Left lung (tissue), 10 donors: ENCODE data around the gene PPFIA3. TPM values are rescaled to one million over a fixed set of nuclear protein-coding genes. Genes with fewer than 3 reads are reported as not detected.
"Not testable (repeated sequence)": the region's sequence is repeated elsewhere in the genome, so short reads cannot be mapped to it uniquely, and the experiment has no call there.

Source experiments
- ATAC-seq: fragments of 200-7000 bp; cut with Tn5 transposase; one replicate; pipeline ENCODE4 v1.9.1; 2020; ENCODE audit warnings: moderate library complexity
- DNase-seq, 4 donors: peaks; one replicate each; pipeline ENCODE4 v3.0.0-alpha.2; 2013 to 2020
- H3K27ac ChIP-seq, 2 donors: fragments of 200-600 bp; sonication (generic) in 1 of 2; one replicate each; pipeline versions ENCODE4 v1.5.0 to v1.8.0; 2020 to 2021
- H3K27me3 ChIP-seq, 2 donors: fragments of 200-600 bp; sonication (generic) in 1 of 2; one replicate each; pipeline versions ENCODE4 v1.5.0 to v1.8.0; 2020 to 2021
- H3K36me3 ChIP-seq, 2 donors: fragments of 200-600 bp; sonication (generic) in 1 of 2; one replicate each; pipeline versions ENCODE4 v1.5.0 to v1.8.0; 2020 to 2021
- H3K4me1 ChIP-seq, 2 donors: fragments of 200-600 bp; one replicate each; pipeline ENCODE4 v1.8.0; 2021
- H3K4me3 ChIP-seq, 2 donors: fragments of 200-600 bp; sonication (generic) in 1 of 2; one replicate each; pipeline versions ENCODE4 v1.5.0 to v1.8.0; 2020 to 2021; ENCODE audit warnings: mild to moderate bottlenecking in 1 of 2
- H3K9me3 ChIP-seq, 2 donors: fragments of 200-600 bp; sonication (generic) in 1 of 2; one replicate each; pipeline versions ENCODE4 v1.5.0 to v1.8.0; 2020 to 2021
- intact Hi-C, 2 donors: fragments of 100-400 bp; cut with DNase I; formaldehyde crosslinking; loops; one replicate each; pipeline versions ENCODE4 v1.11.2 to v1.14.2; 2022
- polyA plus RNA-seq, 6 donors: library from polyadenylated mRNA; unstranded; fragments of 120-200 nt; gene quantifications; one replicate each; pipeline ENCODE4 v1.2.1, GENCODE V29; 2013; ENCODE audit not compliant: insufficient read length in 6 of 6
- total RNA-seq, 2 donors: library from RNA; stranded (reverse); fragmentation: NEBNext Ultra II Directional; extraction: Animal tissue kit (Norgen Biotek cat#: 25700); gene quantifications; one replicate each; pipeline ENCODE4 v1.2.1, GENCODE V29; 2021
- TF ChIP-seq, protein P1 (sequence below), 2 donors: fragments of 200-600 bp; sonication (generic) in 1 of 2; IDR thresholded peaks; one replicate each; pipeline versions ENCODE4 v1.5.0 to v1.8.0; 2021; ENCODE audit warnings: antibody characterized with exemption in 2 of 2
- donor health status: DM: no; HTN: yes; CAD: no.
- donor health status: DM: no; HTN: no; CAD: no.

The PPFIA3 gene
- total and polyA plus RNA-seq, 8 donors: 5.9 to 9.9 (median 7.6) TPM

DNA sequence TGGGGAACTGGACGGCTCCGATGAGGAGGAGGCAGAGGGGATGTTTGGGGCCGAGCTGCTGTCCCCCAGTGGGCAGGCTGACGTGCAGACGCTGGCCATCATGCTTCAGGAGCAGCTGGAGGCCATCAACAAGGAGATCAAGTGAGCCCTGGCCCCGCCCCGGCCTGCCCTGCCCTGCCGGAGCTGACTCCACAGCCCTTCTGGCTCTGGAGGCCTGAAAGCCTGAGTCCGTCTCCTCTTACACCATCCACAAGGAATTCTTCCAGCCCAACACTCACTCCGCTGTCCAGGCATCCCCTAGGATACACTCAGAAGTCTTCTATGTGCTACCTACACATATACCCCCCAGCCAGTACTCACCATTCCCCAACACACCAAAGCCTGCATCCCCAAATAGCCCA is 17.4 kb downstream of the PPFIA3 start:
- intact Hi-C loops: no loop called here
- Histone ChIP-seq H3K27ac (peak overlapping the region in 1 of 2 donors; percentile 26), H3K36me3 (no peaks in the 10 kb centered on the region), H3K4me1 (peaks cover 0 to 19% of the 10 kb centered on the region in 2 donors), H3K9me3 (no peaks in the 10 kb centered on the region), H3K27me3 (peaks cover 0 to 25% of the 10 kb centered on the region in 2 donors), H3K4me3 (no peak overlapping the region)
- ATAC-seq: peak; percentile 10
- TF ChIP-seq, protein P1, sequence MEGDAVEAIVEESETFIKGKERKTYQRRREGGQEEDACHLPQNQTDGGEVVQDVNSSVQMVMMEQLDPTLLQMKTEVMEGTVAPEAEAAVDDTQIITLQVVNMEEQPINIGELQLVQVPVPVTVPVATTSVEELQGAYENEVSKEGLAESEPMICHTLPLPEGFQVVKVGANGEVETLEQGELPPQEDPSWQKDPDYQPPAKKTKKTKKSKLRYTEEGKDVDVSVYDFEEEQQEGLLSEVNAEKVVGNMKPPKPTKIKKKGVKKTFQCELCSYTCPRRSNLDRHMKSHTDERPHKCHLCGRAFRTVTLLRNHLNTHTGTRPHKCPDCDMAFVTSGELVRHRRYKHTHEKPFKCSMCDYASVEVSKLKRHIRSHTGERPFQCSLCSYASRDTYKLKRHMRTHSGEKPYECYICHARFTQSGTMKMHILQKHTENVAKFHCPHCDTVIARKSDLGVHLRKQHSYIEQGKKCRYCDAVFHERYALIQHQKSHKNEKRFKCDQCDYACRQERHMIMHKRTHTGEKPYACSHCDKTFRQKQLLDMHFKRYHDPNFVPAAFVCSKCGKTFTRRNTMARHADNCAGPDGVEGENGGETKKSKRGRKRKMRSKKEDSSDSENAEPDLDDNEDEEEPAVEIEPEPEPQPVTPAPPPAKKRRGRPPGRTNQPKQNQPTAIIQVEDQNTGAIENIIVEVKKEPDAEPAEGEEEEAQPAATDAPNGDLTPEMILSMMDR (IDR thresholded peaks at IDR 0.05): no peak
- no peak for DNase-seq

DNA sequence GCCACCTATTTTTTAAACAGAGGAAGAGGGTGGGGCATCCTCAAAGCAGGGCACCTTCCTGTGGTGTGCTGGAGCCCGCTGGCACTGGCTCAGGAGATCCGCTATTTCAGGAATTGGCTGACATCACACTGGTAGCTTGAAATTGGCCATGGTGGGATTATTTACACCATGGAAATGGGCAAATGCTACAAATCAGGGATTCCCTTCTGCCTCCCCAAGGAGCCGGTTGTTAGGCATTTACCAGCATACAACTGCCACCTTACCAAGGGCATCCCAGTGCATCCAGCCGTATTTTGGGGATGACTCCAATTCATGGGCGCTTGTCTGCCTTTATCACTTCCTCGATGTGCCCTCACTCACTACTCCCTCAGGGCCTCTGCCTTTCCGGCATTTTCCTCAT is 21.6 kb downstream of the PPFIA3 start:
- Histone ChIP-seq H3K27me3 (peaks cover 0 to 6% of the 10 kb centered on the region in 2 donors), H3K4me1 (peaks cover under 1 to 20% of the 10 kb centered on the region in 2 donors), H3K4me3 (no peak overlapping the region), H3K36me3 (no peaks in the 10 kb centered on the region), H3K27ac (no peak overlapping the region), H3K9me3 (no peaks in the 10 kb centered on the region)
- DNase-seq (no peak), ATAC-seq (no peak)
- TF ChIP-seq, protein P1 (IDR thresholded peaks at IDR 0.05): no peak
- intact Hi-C loops: no loop called here

DNA sequence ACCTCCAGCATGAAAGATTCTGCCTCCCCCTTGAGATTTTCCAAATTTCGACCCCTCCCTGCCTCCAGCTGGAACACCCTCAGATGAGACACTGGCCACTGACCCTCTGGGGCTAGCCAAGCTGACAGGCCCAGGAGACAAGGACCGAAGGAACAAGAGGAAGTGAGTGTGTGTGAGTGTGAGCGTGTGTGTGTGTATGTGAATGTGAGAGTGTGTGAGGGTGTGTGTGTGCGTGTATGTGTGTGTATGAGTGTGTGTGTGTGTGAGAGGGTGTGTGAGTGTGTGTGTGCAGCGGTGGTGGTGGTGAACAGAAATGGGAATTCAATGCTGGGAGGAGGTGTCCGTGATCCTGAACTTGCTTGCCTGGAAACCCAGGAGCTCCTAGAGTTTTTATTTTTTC is 22.0 kb downstream of the PPFIA3 start:
- Histone ChIP-seq H3K4me1 (peaks cover 4 to 21% of the 10 kb centered on the region in 2 donors), H3K27ac (no peak overlapping the region), H3K36me3 (no peaks in the 10 kb centered on the region), H3K27me3 (peaks cover 0 to 10% of the 10 kb centered on the region in 2 donors), H3K4me3 (no peak overlapping the region), H3K9me3 (no peaks in the 10 kb centered on the region)
- intact Hi-C loops: no loop called here
- ATAC-seq: no peak
- TF ChIP-seq, protein P1 (IDR thresholded peaks at IDR 0.05): no peak
- DNase-seq: no peak

DNA sequence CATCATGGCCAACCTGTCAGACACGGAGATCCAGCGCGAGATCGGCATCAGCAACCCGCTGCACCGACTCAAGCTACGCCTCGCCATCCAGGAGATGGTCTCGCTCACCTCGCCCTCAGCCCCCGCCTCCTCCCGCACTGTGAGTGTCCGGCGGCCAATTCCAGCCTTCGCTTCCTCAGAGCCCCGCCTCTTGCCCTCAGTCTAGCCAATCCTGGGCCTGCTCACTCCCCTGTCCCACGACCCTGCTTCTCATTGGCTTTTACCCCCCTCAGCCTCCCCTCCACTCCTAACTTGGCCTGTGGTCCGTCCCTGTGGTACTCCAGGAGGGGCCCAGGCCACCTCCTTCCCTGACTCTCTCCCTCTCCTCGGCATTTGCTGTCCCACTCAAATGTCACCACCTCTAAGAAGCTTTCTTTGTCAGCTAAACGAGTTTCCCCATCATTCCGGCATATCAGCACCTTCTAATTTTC is 23.6 kb downstream of the PPFIA3 start:
- intact Hi-C loops: no loop called here
- Histone ChIP-seq H3K4me1 (peaks cover 4 to 20% of the 10 kb centered on the region in 2 donors), H3K36me3 (no peaks in the 10 kb centered on the region), H3K4me3 (peak overlapping the region; percentile 35 to 39), H3K27ac (no peak overlapping the region), H3K27me3 (peaks cover 0 to 17% of the 10 kb centered on the region in 2 donors), H3K9me3 (no peaks in the 10 kb centered on the region)
- ATAC-seq (peak; percentile 99), DNase-seq (peak; percentile 86 to 95 (median 91))
- TF ChIP-seq, protein P1 (IDR thresholded peaks at IDR 0.05): no peak

DNA sequence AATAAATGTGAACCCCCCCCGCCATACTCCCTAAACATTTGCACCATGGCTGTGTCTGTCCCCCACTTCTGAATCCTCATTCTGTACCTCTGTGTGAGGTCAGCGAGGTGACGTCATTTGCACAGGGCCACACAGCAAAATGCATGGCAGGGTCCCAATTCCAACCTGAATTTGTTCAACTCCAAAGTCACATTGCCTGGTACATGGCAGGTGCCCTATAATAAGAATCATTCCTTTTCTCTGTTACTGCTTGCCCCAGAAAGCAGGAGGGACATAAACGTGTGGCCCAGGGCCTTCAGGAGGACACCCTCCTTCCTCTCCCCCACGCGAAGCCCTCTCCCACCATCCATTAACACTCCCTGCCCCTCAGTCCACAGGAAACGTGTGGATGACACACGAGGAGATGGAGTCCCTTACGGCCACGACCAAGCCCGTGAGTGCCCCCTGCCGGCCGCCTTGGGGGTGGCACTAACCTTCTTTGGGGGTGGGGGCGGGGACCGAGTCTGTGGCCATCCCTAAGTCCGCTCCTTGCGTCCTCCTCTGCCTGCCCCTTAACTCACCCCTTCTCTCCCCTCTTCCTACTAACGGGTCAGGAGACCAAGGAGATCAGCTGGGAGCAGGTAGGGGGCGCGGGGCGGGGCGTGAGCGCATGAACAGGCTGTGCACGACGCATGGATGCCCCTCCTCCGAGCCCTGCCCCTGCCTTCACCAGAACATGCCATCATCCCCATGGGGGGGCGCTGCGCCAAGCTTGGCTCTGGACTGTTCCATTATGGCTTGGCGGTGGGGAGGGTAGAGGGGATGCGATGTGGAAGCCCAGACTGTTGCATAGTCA is 26.4 kb downstream of the PPFIA3 start:
- intact Hi-C loops: loop anchor here in 1 of 2 donors (5.0 kb wide), 1 partner anchor 48 kb away; no protein-coding TSS in a partner anchor
- Histone ChIP-seq H3K4me1 (peaks cover 12 to 46% of the 10 kb centered on the region in 2 donors), H3K27ac (no peak overlapping the region), H3K36me3 (no peaks in the 10 kb centered on the region), H3K4me3 (no peak overlapping the region), H3K9me3 (no peaks in the 10 kb centered on the region), H3K27me3 (peaks cover 0 to 46% of the 10 kb centered on the region in 2 donors)
- peak; percentile 27 for ATAC-seq
- TF ChIP-seq, protein P1 (IDR thresholded peaks at IDR 0.05): peak; percentile 78 to 94
- peak in 3 of 4 donors; percentile 71 to 94 (median 75) for DNase-seq

DNA sequence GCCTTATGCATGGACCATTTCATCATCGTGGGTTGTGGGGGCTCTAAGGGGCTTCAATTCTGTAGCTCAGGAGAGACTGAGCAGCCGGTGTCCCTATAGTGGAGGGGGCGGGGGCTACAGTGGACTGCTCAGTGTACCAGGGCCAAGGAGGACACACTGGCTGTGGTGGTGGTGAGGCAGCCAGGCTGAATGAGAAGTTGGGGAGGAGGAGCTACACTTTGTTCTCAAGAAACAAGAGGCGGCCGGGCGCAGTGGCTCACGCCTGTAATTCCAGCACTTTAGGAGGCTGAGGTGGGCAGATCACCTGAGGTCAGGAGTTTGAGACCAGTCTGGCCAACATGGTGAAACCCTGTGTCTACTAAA is 27.0 kb downstream of the PPFIA3 start:
- H3K4me3 ChIP-seq, H3K27ac ChIP-seq, ATAC-seq, H3K9me3 ChIP-seq, DNase-seq, H3K36me3 ChIP-seq: not testable (repeated sequence)
- H3K27me3 ChIP-seq: peaks cover 0 to 52% of the 10 kb centered on the region in 2 donors
- intact Hi-C loops: loop anchor here in 1 of 2 donors (5.0 kb wide), 1 partner anchor 49 kb away; no protein-coding TSS in a partner anchor
- peaks cover 12 to 52% of the 10 kb centered on the region in 2 donors for H3K4me1 ChIP-seq
